ENCODE measurements around the gene KCNK4.

The KCNK4 gene

DNA sequence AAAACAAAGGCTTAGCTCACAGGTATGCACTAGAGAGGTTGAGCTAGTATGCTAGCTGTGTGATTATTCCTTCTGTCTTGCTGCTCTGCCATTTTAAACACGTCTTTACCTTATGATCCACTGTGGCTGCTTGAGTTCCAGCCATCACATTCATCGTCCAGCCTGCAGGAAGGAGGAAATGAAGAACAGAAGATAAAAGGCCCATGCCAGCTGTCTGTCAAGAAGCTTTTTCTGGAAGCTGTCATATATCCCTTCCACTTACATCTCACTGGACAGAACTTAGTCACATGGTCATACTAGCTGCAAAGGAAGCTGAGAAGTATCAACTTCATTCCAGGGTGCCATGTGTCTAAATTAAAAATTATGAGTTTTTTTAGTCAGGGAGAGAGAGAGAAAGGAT, 36.3 kb downstream of the KCNK4 start:
- no peak for DNase-seq (ENCODE audit: low read depth in 1 of 2, low spot score in 1 of 2)
- in situ Hi-C loops (cut with HindIII; ENCODE audit: low pct_unique_long_range_greater_than_20kb, low sequenced_read_pairs), result no loop called here
- TF ChIP-seq JUND (IDR thresholded peaks at IDR 0.05; ENCODE audit: low read depth), result no peak

DNA sequence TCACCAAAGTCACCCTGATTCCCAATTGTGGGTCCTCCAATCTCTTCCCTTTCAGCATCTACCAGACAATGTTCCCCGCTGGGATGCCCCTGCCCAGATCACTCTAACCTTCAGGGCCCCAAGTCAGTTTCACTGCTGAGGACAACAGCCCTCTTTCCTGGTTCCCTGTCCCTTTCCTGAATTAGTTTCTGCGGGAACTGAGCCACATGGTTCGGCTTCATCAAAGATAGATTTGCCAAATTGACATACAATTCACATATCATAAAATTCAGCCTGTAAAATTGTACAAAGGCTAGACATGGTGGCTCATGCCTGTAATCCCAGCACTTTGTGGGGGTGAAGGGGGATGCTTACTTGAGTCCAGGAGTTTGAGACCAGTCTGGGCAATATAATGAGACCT, 36.9 kb downstream of the KCNK4 start:
- in situ Hi-C loops (cut with HindIII; ENCODE audit: low pct_unique_long_range_greater_than_20kb, low sequenced_read_pairs), result no loop called here
- no peak for DNase-seq (ENCODE audit: low read depth in 1 of 2, low spot score in 1 of 2)
- TF ChIP-seq JUND (IDR thresholded peaks at IDR 0.05; ENCODE audit: low read depth), result no peak

DNA sequence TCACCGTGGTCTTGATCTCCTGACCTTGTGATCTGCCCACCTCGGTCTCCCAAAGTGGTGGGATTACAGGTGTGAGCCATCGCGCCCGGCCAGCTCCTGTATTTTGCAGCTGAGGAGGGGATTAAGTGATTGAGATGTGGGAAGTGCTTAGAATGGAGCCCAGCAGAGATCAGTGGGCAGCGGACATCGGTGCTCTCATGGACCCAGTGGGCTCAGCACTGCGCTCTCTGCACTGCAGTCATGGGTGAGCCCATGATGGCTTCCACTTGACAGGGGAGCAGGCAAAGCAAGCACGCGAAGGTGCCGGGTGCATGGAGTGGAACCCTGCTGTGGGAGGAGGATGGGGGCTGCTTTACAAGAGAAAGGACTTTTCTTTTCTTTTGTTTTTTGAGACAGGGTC, 39.8 kb downstream of the KCNK4 start:
- in situ Hi-C loops (cut with HindIII; ENCODE audit: low pct_unique_long_range_greater_than_20kb, low sequenced_read_pairs), result no loop called here
- TF ChIP-seq JUND (IDR thresholded peaks at IDR 0.05; ENCODE audit: low read depth), result no peak

DNA sequence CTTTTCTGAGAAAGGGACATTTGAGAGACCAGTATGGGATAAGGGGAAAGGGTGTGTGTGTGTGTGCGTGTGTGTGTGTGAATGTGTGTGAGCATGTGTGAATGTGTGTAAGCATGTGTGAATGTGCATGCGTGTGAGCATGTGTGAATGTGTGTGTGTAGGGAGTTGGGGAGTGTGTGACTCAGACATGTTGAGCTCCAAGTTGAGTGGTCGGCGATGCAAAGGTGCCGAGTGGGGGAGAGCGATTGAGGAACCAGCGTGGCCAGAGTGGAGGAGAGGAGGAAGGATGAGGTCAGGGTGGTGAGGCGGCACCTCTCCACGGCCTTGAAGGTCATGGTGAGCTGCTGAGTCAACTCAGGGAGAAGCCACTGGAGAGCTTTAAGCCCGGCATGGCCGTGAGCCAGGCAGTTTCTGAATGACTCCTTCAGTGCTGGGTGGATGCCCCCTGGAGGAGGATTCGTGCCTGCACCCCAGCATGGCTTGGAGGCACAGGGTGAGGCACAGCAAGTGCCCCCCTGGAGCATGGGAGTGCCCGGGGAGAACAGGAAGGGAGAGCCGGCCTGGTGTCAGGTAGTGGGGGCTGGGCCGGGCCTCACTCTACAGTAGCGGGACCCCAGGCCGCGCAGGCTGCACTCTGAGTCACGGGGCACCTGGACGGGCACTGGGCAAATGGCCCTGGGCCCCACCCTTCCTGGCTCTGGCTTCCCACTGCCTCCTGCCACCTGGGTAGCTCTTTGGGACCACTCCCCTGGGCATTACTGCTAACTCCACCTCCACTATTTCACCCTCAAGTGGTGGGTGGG, 40.7 kb downstream of the KCNK4 start:
- no peak for TF ChIP-seq JUND (IDR thresholded peaks at IDR 0.05; ENCODE audit: low read depth)
- peak; percentile 60 to 89 for DNase-seq (ENCODE audit: low read depth in 1 of 2, low spot score in 1 of 2)
- in situ Hi-C loops (cut with HindIII; ENCODE audit: low pct_unique_long_range_greater_than_20kb, low sequenced_read_pairs), result no loop called here

More for the DNA sequence above, 39.8 kb downstream of the KCNK4 start:
- DNase-seq (ENCODE audit: low read depth in 1 of 2, low spot score in 1 of 2), result no peak

DNA sequence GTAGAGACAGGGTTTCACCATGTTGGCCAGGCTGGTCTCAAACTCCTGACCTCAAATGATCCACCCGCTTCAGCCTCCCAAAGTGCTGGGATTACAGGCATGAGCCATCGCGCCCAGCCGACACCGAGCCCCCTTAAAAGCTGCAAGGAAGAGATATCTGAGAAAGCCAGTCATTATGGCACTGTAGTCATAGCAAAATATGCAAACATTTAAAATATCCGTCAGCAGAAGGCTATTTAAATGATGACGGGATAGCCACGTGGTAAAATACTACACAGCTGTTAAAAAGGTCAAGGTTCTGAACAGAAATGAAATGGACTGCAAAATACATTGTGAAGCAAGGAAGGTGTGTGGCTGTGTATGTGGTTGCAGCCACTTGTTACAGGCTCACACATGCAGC, 42.5 kb downstream of the KCNK4 start:
- in situ Hi-C loops (cut with HindIII; ENCODE audit: low pct_unique_long_range_greater_than_20kb, low sequenced_read_pairs), result no loop called here
- no peak for TF ChIP-seq JUND (IDR thresholded peaks at IDR 0.05; ENCODE audit: low read depth)
- no peak for DNase-seq (ENCODE audit: low read depth in 1 of 2, low spot score in 1 of 2)

DNA sequence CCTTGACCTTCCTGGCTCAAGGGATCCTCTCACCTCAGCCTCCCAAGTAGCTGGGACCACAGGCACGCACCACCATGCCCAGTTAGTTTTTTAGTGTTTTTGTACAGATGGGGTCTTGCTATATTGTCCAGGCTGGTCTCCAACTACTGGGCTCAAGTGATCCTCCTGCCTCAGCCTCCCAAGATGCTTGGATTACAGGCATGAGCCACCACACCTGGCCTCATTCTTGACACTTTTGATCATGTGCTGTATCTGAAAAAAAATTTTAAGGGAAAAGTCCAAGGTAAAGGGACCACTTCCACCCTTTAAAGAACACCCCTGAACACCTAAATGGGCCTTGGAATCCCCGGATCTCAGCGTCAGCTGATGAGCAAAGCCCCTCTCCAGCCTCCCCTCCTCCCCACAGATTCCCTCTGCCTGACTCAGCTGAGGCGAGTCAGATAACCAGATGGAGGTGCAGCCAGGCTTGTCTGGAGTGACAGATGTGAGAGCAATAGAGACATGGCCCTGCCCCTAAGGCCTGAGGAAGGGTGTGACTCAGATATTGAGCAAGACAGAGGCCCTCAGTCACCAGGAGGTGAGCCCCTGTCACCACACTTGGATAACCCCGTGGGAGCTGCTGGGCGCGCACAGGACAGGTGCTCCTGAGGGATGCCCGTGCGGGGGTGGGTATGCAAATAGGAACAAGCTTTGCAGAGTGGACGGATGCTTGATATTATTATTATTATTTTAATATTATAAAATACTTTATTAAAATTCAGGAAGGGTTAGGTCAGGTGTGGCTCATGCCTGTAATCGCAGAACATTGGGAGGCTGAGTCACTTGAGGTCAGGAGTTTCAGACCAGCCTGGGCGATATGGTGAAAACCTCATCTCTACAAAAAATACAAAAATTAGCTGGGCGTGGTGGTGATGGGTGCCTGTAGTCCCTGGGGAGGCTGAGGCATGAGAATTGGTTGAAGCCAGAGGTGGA, 43.9 kb downstream of the KCNK4 start:
- no peak for TF ChIP-seq JUND (IDR thresholded peaks at IDR 0.05; ENCODE audit: low read depth)

DNA sequence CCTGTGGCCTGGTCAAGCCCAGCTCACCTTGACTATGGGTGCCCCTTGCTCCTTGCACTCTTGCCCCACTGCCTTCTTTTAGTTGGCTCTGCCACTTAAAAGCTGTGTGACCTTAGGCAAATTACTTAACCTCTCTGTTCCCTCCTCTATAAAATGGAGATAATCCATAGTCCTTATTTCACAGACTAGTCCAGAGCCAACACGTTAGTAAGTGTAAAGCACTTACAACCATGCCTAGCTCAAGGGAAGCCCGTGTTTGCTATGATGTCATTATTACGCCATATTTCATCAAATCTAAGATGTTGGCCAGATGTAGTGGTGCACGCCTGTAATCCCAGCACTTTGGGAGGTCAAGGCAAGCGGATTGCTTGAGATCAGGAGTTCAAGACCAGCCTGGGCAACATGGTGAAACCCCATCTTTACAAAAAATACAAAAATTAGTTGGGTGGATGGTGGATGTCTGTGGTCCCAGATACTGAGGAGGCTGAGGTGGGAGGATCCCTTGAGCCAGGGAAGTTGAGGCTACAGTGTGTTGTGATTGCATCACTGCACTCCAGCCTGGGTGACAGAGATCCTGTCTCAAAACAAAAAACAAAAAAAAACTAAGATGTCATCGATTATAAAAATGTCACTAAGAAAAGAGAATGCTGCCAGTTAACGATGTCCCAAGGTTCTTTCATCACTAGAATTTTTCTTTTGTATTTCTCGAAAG, 46.6 kb downstream of the KCNK4 start:
- no peak for TF ChIP-seq JUND (IDR thresholded peaks at IDR 0.05; ENCODE audit: low read depth)
- in situ Hi-C loops (cut with HindIII; ENCODE audit: low pct_unique_long_range_greater_than_20kb, low sequenced_read_pairs), result no loop called here
- DNase-seq (ENCODE audit: low read depth in 1 of 2, low spot score in 1 of 2), result no peak

More for the DNA sequence above, 43.9 kb downstream of the KCNK4 start:
- DNase-seq (ENCODE audit: low read depth in 1 of 2, low spot score in 1 of 2), result no peak
- in situ Hi-C loops (cut with HindIII; ENCODE audit: low pct_unique_long_range_greater_than_20kb, low sequenced_read_pairs), result no loop called here

DNA sequence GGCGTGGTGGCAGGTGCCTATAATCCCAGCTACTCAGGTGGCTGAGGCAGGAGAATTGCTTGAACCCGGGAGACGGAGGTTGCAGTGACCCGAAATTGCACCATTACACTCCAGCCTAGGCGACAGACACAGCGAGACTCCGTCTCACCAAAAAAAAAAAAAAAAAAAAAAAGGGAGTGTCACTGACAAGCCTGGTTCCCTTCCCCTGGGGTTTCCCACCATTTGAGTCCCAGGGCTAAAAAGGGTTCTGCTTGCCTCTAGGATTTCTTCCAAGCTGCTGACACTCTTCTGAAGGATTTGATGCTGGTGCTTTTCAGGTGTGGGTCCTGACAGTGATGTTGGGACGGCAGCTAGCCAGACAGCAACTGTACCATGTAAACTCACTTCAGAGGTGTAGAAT, 47.6 kb downstream of the KCNK4 start:
- TF ChIP-seq JUND (IDR thresholded peaks at IDR 0.05; ENCODE audit: low read depth), result no peak
- DNase-seq (ENCODE audit: low read depth in 1 of 2, low spot score in 1 of 2), result no peak
- in situ Hi-C loops (cut with HindIII; ENCODE audit: low pct_unique_long_range_greater_than_20kb, low sequenced_read_pairs), result no loop called here

DNA sequence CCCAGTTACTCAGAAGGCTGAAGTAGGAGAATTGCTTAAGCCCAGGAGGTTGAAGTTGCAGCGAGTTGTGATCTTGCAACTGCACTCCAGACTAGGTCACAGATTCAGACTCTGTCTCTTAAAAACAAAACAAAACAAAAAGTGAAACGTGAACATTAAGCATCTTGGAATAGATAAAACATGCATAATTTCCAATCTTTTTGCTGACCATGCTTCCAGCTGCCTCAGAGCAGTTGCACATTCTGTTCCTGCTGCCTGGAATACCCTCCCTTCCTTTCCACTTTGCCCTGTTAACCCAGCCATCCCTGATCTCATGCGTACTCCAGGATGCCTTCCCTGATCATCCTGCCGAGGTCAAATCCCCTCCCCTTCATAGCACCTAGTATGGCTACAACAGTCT, 48.2 kb downstream of the KCNK4 start:
- in situ Hi-C loops (cut with HindIII; ENCODE audit: low pct_unique_long_range_greater_than_20kb, low sequenced_read_pairs), result no loop called here

DNA sequence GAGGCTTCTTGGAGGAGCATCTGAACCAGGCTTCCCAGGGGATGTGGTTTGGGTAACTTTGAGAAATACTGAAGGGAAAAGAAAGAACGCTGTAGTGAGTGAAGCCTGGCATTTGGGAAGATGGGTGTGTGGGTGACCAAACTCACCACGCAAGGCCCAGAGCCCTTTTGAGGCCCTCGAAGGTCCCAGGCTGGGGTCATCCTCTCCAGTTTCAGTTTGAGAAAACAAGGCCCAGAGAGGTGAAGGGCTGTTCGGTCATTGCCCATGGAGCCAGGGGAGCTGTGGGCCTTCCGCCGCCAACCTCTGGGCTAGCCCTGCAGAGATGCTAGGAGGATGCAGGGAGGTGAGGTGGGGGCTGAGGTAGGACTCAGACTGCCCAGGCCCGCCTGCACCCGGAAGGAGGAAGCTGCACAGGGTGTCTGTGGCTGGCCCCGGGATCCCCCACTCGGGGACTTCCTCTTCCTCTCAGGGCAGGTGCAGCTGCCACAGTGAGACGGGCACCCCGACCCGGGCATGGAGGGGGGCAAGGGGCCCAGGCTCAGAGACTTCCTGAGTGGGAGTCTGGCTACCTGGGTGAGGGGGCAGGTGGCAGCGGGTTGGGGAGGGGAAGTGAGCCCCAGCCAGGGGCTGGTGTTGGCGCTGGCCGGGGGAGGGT, 48.8 kb downstream of the KCNK4 start, which contains the start of gene CCDC88B:
TSS of gene CCDC88B (plus strand) at position 451 of the 655 bp plus-strand sequence. CDS start at position 514, 63 bp downstream.
- TF ChIP-seq JUND (IDR thresholded peaks at IDR 0.05; ENCODE audit: low read depth), result no peak
- in situ Hi-C loops (cut with HindIII; ENCODE audit: low pct_unique_long_range_greater_than_20kb, low sequenced_read_pairs), result no loop called here
- no peak for DNase-seq (ENCODE audit: low read depth in 1 of 2, low spot score in 1 of 2)

More for the DNA sequence above, 48.2 kb downstream of the KCNK4 start:
- DNase-seq (ENCODE audit: low read depth in 1 of 2, low spot score in 1 of 2), result no peak
- TF ChIP-seq JUND (IDR thresholded peaks at IDR 0.05; ENCODE audit: low read depth), result no peak

DNA sequence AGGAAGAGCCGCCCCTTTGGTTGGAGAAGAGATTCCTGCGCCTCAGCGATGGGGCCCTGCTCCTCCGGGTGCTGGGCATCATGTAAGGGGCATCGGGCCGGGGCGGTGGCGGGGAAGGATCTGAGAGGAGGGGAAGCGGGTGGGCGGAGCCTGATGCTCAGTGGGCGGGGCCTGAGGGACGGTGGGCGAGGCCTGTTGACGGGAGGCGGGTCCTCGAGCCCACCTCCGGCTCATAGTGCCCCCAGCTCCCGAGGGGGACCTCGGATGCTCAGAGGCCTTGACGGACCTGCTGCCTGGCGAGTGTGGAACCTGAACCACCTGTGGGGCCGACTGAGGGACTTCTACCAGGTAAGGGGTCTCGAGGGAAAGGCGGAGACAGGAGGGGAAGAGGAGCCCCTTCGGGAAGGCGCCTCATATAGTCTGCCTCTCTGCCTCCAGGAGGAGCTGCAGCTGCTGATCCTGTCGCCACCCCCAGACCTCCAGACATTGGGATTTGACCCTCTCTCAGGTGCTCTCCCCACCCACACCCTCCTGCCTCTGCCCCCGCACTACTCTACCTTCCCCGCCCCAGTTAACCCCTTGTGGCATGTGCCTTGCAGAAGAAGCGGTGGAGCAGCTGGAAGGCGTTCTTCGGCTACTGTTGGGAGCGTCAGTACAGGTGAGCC, 49.7 kb downstream of the KCNK4 start:
- in situ Hi-C loops (cut with HindIII; ENCODE audit: low pct_unique_long_range_greater_than_20kb, low sequenced_read_pairs), result no loop called here
- TF ChIP-seq JUND (IDR thresholded peaks at IDR 0.05; ENCODE audit: low read depth), result no peak
- DNase-seq (ENCODE audit: low read depth in 1 of 2, low spot score in 1 of 2), result no peak

All from T47D (cell line).